Glomerular visceral epithelial cell (primary cell): ENCODE data around the gene KRT15.

Experiments
- DNase-seq: peaks from one replicate; pipeline ENCODE4 v3.0.0-alpha.2; 2016; ENCODE audit errors: extremely low spot score

The KRT15 gene

DNA sequence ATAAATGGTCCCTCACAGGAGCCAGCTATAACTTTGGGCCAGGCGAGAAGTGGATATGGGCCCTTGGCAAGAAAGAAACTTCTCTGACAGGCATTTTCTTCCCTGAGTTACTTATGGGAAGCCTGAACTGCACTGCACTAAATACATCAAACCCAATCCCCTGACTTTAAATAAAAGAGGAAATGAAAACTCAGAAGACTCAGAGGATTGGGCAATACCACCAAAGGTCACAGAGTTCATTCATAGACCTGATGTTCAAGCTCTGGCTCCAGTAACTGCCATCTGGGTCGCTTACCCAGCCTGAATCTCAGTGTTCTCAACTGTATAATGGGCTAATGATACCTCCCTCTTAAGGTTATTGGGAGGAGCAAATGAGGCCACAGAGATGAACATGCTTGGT, 38.6 kb downstream of the KRT15 start:
- DNase-seq, result no peak

DNA sequence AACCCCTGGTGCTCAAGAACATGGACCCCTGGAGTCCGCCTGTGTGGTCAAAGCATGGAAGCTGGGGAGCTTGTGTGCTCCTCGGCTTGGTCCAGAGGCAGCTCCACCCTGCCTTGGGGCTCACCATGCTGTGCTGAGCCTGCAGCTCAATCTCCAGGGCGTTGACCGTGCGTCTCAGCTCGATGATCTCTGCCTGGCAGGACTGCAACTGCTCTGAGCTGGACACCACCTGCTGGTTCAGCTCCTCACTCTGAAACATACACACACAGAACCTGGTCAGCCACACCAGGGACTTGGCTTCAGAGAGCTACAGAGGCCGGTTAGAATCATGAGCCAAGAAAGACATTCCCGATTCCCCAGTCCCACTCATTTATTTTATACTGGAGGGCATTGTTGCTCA, 40.5 kb downstream of the KRT15 start:
- DNase-seq, result no peak

DNA sequence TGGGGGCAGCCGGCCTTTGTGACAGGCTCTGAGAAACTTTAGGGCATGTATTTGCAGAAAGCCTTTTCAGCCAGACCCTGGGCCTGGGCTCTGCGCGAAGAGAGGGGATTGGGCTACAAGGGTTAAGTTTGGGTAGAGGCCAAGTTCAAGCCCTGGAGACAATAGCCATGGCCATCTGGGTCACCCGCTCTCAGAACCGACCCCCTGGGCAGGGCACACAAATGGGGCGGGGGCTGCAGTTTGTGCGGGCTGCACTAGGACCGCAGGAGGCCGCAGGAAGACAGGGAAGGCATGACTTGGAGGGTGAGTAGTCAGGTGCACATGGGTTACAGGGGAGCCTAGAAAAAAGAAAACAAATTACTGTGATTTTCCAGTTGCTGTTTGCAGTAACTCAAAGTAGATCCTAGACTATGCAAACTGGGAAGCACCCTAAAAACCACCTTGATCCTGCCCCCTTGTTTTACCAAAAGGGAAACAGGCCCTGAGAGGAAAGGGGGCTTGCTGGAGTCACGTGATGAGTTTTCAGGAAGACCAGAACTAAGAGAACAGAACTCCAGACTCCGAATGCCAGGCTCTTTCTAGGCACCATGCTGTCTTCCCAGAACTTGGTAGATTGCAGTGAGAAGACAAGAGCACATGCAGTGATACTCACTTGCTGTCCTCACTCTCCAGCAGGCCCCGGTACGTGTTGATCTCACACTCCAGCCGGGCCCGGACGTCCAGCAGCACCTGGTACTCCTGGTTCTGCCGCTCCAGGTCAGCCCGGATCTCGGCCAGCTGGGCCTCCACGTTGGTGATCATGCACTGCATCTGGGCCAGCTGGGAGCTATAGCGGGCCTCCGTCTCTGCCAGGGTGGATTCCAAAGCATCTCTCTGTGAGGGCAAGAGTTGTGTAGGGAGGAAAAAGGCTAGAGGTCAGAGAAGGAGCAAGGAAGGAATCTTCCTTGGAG, 41.5 kb downstream of the KRT15 start:
- no peak for DNase-seq

DNA sequence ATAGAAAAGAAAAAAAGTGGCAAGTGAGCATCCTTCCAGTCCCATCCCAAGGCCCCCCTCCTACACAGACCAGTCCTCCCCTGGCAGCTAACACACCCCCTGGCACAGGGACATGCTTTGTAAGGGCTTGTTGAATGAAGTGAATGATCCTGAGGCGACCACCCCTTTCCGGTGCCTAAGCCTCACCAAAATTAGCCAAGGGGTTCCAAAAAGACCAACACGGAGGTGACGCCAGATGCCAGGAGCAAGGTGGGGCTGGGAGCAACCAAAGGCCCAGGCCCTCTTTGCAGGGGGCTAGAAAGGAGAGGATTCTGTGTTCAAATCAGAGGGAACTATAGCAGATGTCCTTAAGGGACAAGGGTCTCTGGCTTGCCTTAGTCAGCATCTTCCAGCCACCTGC, 43.3 kb downstream of the KRT15 start:
- no peak for DNase-seq

DNA sequence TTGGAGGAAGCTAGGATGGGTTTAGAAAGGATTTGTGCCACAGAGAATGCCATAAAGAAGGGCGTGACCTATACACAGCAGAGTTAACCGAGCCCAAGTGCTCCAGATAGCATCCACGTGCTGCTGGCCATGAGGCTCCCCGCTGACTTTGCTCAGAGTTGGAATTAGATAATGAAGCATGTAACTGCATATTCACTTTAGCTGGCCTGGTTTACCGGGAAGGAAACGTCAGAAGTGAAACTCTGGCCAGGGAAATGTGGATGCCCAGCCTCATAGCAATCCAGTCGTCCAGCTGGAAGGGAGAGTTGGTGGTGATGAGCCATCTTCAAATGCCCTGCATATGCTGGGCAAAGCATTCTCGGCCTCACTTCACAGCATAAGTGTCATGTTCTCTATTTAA, 43.8 kb downstream of the KRT15 start:
- DNase-seq, result no peak

DNA sequence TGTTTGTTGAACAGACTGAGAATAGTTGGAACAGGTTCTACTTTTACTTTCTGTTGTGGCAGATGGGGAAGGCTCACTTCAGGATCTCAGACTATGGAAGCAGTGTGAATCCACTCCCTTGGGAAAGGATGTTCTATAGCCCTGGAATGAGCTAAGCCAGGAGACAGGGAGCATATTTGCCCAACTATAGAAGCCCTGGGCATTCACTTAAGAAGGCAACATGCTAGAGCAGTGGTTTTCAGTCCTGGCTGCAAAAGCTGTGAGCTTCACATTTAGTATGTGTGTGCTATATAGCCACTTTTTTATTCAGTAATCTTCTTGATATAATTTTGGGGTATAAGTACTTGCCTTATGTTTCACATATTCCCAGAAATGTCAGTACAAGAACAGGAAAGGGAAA, 50.3 kb downstream of the KRT15 start:
- no peak for DNase-seq

DNA sequence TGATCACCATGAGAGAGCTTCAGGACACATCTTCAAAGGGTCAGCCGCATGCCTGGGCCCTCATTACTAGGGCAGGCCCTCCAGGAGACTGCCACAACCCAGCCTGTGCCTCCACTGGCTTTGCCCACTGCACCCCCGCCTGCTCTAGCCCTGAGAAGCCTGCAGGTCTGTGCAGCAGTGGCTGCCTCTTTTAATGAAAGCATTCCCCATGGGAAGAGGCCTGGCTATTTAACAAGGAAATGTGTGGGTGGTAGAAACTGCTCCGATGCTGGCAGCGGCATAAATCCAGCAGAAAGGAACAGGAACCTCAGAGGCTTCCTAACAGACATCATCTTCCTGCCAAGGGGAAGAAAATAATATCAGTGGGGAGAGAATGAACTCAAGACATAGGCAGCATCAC, 51.1 kb downstream of the KRT15 start:
- no peak for DNase-seq

DNA sequence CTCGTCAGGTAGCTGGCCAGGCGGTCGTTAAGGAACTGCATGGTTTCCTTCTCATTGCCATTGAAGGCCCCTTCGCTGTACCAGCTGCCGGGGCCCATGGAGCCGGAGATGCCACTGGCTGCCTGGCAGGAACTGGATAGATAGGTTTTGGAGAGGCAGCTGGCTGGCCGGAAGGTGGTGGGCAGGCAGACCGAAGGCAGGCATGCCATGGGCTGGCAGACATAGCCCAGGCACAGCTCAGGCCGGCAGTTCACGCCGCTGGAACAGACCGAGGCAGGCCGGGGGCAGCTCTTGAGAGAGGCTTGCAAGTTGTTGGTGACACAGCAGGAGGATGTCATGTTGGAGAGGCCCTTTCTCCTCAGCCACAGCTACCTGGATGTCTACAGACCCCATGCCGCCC, 51.7 kb downstream of the KRT15 start, which contains the start of gene KRT32:
Gene KRT32 (minus strand): TSS at position 399 of the 400 bp plus-strand sequence. CDS start 61 bp downstream, at position 338.
- no peak for DNase-seq

DNA sequence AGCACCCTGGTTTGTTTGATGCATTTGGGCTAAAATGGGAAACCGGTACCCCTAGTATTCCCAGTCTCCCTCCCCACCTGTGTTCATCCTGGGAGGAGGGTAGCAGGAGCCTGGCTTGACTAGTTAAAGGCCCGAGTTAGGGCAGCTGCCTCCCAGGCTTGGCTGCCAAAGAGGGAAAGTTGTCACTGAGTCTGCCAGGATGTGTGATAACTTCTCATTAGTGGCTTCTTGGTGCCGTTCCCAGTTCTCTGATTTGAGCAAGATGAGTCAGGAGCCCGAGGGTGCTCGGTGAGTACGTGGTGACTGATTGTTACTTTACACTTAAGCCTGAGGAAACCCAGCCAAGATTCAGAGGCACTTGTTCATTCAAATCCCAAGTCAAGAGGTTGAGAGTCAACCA, 54.0 kb downstream of the KRT15 start:
- DNase-seq, result peak; percentile 84

DNA sequence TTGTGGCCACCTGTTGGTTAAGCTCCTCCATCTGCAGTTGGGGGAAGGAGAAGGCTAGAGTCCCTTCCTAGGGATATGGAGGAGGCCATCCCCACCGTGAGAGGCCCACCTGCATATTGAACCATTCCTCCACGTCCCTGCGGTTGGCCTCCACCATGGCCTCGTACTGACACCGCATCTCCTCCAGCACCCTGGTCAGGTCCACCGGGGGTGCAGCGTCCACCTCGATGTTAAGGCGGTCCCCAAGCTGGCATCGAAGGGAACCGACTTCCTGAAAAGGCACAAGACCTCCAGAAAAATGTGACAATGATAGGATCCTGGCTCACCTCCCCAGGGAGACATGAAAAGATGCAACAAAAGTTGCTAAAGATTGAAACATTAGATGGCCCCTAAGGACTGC, 54.5 kb downstream of the KRT15 start:
- DNase-seq, result no peak

DNA sequence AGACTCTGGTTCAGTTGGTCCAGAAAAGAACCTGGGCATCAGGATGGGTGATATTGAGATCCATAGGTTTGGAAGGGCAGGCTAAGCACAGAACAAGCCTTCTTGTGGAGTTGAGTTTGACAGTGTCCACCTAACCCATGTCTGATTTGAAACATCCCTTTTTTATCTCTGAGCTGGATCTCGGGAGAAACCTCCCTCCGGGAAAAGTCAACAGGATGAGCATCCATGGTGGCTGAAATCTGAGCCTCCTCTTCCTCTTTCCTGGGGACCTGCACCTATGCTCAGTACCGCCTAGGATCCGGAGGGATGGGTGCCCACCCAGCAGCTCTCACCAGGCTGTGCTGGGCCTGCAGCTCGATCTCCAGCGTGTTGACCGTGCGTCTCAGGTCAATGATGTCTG, 54.9 kb downstream of the KRT15 start:
- no peak for DNase-seq
